Stimulated activated CD8-positive, alpha-beta memory T cell treated with anti-CD3 and anti-CD28 coated beads, Interleukin-15, amount 100 ng/mL, for 1 hour (primary cell): ENCODE measurements around the gene TRAPPC3.

ENCODE experiments used
- DNase-seq: peaks from one replicate; pipeline ENCODE4 v3.0.0-alpha.2; 2020; ENCODE audit warnings: low read depth

TRAPPC3 gene

GRCh38 chr1:36097693-36098585 is 51.3 kb downstream of the TRAPPC3 start:
- no peak for DNase-seq

- DNase-seq, result no peak
These were observed 52.5 kb downstream of the TRAPPC3 start for GRCh38 chr1:36096500-36097432.

- DNase-seq, result no peak
These were observed 53.4 kb downstream of the TRAPPC3 start for GRCh38 chr1:36095760-36096405.

- DNase-seq, result no peak
These were observed 54.6 kb downstream of the TRAPPC3 start for GRCh38 chr1:36094621-36095061.

- no peak for DNase-seq
These were observed 55.4 kb downstream of the TRAPPC3 start for GRCh38 chr1:36093929-36094328.

- no peak for DNase-seq
These were observed 56.1 kb downstream of the TRAPPC3 start for GRCh38 chr1:36093226-36093625.

GRCh38 chr1:36092798-36093185 is 56.5 kb downstream of the TRAPPC3 start:
- DNase-seq, result no peak

- no peak for DNase-seq
These were observed 57.0 kb downstream of the TRAPPC3 start for GRCh38 chr1:36092166-36092797.

- no peak for DNase-seq
These were observed 57.6 kb downstream of the TRAPPC3 start for GRCh38 chr1:36091698-36092097.

GRCh38 chr1:36091141-36091540 is 58.1 kb downstream of the TRAPPC3 start:
- no peak for DNase-seq

GRCh38 chr1:36089393-36090121 is 59.7 kb downstream of the TRAPPC3 start:
- DNase-seq, result no peak

- DNase-seq, result peak; percentile 79
These were observed 60.5 kb downstream of the TRAPPC3 start, which contains the start of gene ADPRS for GRCh38 chr1:36088577-36089392. ADPRS (plus strand) TSS chr1:36088892; CDS start chr1:36088905, 13 bp downstream.

- no peak for DNase-seq
These were observed 61.1 kb downstream of the TRAPPC3 start for GRCh38 chr1:36088265-36088576.

GRCh38 chr1:36087233-36088123 is 61.8 kb downstream of the TRAPPC3 start:
- DNase-seq, result no peak
